OCI-LY1 (cell line): ENCODE results near the gene KCNH1.

Experiments
- H2AFZ ChIP-seq: fragments of 200-600 bp; sonication (generic), shearing (Covaris generic); 2 replicates; pipeline ENCODE4 v1.6.0; 2014; ENCODE audit warnings: antibody characterized with exemption, mild to moderate bottlenecking, low read length
- H3F3A ChIP-seq: fragments of 200-600 bp; sonication (generic), shearing (Covaris generic); 2 replicates; pipeline ENCODE4 v1.6.0; 2014; ENCODE audit warnings: mild to moderate bottlenecking, antibody characterized with exemption, low read length, moderate library complexity; ENCODE audit not compliant: insufficient read depth
- H3K27ac ChIP-seq: fragments of 200-600 bp; sonication (generic); 2 replicates; pipeline ENCODE4 v1.5.1; 2014; ENCODE audit warnings: low read length, mixed run types, mild to moderate bottlenecking, low read depth; ENCODE audit not compliant: poor library complexity, severe bottlenecking
- H3K27me3 ChIP-seq: fragments of 200-600 bp; sonication (generic); 2 replicates; pipeline ENCODE4 v1.6.0; 2014; ENCODE audit warnings: antibody characterized with exemption, mild to moderate bottlenecking, low read length, moderate library complexity; ENCODE audit not compliant: insufficient read depth
- H3K36me3 ChIP-seq: fragments of 200-600 bp; sonication (generic); 2 replicates; pipeline ENCODE4 v1.6.1; 2014; ENCODE audit warnings: mild to moderate bottlenecking, antibody characterized with exemption, low read length, moderate library complexity, mixed read lengths; ENCODE audit not compliant: insufficient read depth
- H3K4me1 ChIP-seq: fragments of 200-600 bp; sonication (generic); 2 replicates; pipeline ENCODE4 v1.5.1; 2014; ENCODE audit warnings: mild to moderate bottlenecking, low read length, moderate library complexity; ENCODE audit not compliant: insufficient read depth, severe bottlenecking
- H3K4me2 ChIP-seq: fragments of 200-600 bp; sonication (generic), shearing (Covaris generic); 2 replicates; pipeline ENCODE4 v1.6.1; 2014; ENCODE audit warnings: low read length
- H3K4me3 ChIP-seq: fragments of 200-600 bp; sonication (generic); 2 replicates; pipeline ENCODE4 v1.5.1; 2014; ENCODE audit warnings: low read length, low read depth, mild to moderate bottlenecking, mixed read lengths; ENCODE audit not compliant: poor library complexity, severe bottlenecking
- H3K79me2 ChIP-seq: fragments of 200-600 bp; shearing (Covaris generic); 2 replicates; pipeline ENCODE4 v1.6.1; 2016; ENCODE audit warnings: mixed run types, low read length, mixed read lengths; ENCODE audit not compliant: insufficient read depth
- H3K9ac ChIP-seq: fragments of 200-600 bp; sonication (generic), shearing (Covaris generic); 2 replicates; pipeline ENCODE4 v1.6.1; 2014; ENCODE audit warnings: mild to moderate bottlenecking, low read length, mixed read lengths
- H3K9me2 ChIP-seq: fragments of 200-600 bp; sonication (generic), shearing (Covaris generic); 2 replicates; pipeline ENCODE4 v1.6.1; 2014; ENCODE audit warnings: low read depth, mild to moderate bottlenecking, low read length, mixed read lengths
- H3K9me3 ChIP-seq: fragments of 200-600 bp; shearing (Covaris generic); 2 replicates; pipeline ENCODE4 v1.6.1; 2014; ENCODE audit warnings: low read length, mixed read lengths
- H4K20me1 ChIP-seq: fragments of 200-600 bp; sonication (generic), shearing (Covaris generic); 2 replicates; pipeline ENCODE4 v1.6.0; 2016; ENCODE audit warnings: mild to moderate bottlenecking, low read length; ENCODE audit not compliant: insufficient read depth
- CTCF ChIP-seq: fragments of 200-600 bp; sonication (generic), shearing (Covaris generic); IDR thresholded peaks from 2 replicates; pipeline ENCODE4 v1.5.1; 2017; ENCODE audit warnings: mild to moderate bottlenecking, antibody characterized with exemption, low read length, moderate library complexity, mixed read lengths
- EZH2 ChIP-seq: fragments of 200-600 bp; sonication (generic), shearing (Covaris generic); IDR thresholded peaks from 2 replicates; pipeline ENCODE4 v1.8.0; 2017; ENCODE audit warnings: borderline replicate concordance, mixed run types, mild to moderate bottlenecking, antibody characterized with exemption, low read length, moderate library complexity, mixed read lengths

The KCNH1 gene

DNA sequence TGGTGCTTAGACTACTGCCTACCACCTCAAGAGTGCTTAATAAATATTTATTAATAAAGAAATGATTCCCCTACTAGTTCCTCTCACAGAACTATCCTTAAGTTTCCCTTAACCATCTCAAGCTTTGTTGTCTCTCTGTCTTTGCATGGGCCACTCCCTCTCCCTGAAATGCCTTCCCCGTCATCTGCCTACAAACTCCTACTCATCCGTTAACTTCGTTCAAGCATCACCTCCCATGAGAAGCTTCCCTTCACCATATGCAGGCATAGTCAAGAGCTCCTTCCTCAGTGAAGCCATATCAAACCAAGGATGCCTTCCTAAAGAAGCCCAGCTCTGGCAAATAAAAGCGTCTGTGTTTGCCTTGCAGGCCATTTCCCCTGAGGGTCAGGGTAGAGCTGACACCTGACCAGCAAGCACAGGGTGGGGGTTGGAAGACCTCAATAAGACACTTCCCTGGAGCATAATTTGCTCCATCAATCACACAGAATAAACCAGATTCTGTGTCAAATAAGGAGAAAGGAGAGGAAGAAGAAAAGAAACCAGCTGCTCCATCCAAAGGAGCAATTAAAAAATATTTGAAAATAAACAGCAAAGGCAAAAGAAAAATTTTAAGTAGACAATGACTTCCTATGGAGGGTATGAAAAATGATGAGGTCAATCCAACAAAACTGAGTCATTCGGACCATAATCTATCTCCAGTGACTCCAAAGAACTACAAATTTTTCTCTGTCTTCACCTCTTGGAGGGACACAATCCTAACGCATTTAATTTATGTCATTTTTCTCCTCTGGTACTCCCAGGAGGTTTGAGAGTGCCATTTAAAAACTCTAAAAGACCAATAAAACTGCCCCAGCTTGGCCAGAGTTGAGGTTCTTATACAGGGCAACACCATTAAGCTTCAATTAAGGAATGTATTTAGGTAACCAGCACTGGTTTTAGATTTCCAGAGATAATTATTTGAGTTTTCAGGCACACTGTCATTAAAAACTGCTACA is 303.6 kb downstream of the KCNH1 start:
- Histone ChIP-seq H3K4me2 (no peak overlapping the region), H4K20me1 (no peaks in the 10 kb centered on the region), H3K27ac (no peak overlapping the region), H3K4me3 (no peak overlapping the region), H3K9me2 (no peaks in the 10 kb centered on the region), H3K79me2 (no peaks in the 10 kb centered on the region), H3K27me3 (no peaks in the 10 kb centered on the region), H3K9me3 (no peaks in the 10 kb centered on the region), H3F3A (no peaks in the 10 kb centered on the region), H3K36me3 (no peaks in the 10 kb centered on the region), H3K9ac (no peak overlapping the region), H3K4me1 (no peaks in the 10 kb centered on the region), H2AFZ (no peak overlapping the region)
- no peak for TF ChIP-seq CTCF
- TF ChIP-seq EZH2 = no peak

- H3K79me2 ChIP-seq = no peaks in the 10 kb centered on the region
- H3K4me1 ChIP-seq = no peaks in the 10 kb centered on the region
- TF ChIP-seq EZH2 (no peak), CTCF (no peak)
Observed at GRCh38 chr1:210828996-210829596, 304.9 kb downstream of the KCNH1 start.

DNA sequence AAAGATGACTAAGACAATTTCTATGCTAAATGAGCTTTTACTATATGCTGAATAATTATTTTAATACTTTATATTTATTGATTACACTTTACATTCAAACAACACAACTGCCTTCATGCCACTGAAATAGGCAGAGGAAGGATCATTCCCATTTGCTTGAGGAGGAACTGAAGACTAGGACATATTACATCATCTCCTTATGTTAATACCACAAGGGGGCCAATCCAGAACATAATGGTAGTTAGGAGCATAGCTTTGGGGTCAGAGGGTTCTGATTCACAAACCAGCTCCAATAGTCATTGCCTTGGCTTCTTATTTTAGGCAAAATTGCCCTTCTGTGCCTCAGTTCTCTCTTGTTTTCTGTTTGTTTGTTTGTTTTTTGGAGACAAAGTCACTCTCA is 306.5 kb downstream of the KCNH1 start:
- TF ChIP-seq EZH2 (no peak), CTCF (no peak)
- no peaks in the 10 kb centered on the region for H3K27me3 ChIP-seq
- no peak overlapping the region for H3K27ac ChIP-seq
- no peaks in the 10 kb centered on the region for H3K9me2 ChIP-seq
- no peak overlapping the region for H2AFZ ChIP-seq
- no peaks in the 10 kb centered on the region for H3K36me3 ChIP-seq
- no peaks in the 10 kb centered on the region for H3F3A ChIP-seq
- H3K9ac ChIP-seq = no peak overlapping the region
- no peaks in the 10 kb centered on the region for H3K4me1 ChIP-seq
- H3K4me3 ChIP-seq = no peak overlapping the region
- no peaks in the 10 kb centered on the region for H4K20me1 ChIP-seq
- no peak overlapping the region for H3K4me2 ChIP-seq
- H3K79me2 ChIP-seq = no peaks in the 10 kb centered on the region
- H3K9me3 ChIP-seq = no peaks in the 10 kb centered on the region

More at GRCh38 chr1:210828996-210829596, 304.9 kb downstream of the KCNH1 start:
- Histone ChIP-seq H3K36me3 (no peaks in the 10 kb centered on the region), H3K4me3 (no peak overlapping the region), H3K27me3 (no peaks in the 10 kb centered on the region), H3K9me2 (no peaks in the 10 kb centered on the region), H3K9me3 (no peaks in the 10 kb centered on the region), H3K4me2 (no peak overlapping the region), H3K27ac (no peak overlapping the region), H2AFZ (no peak overlapping the region), H3K9ac (no peak overlapping the region), H4K20me1 (no peaks in the 10 kb centered on the region), H3F3A (no peaks in the 10 kb centered on the region)
